EL (cell line): ENCODE results near the gene BAHD1.
"Not testable (repeated sequence)": the region's sequence is repeated elsewhere in the genome, so short reads cannot be mapped to it uniquely, and the experiment has no call there.

Experiments used
- DNase-seq: peaks from one replicate; pipeline ENCODE4 v3.0.0-alpha.2; 2016

BAHD1 gene

DNA sequence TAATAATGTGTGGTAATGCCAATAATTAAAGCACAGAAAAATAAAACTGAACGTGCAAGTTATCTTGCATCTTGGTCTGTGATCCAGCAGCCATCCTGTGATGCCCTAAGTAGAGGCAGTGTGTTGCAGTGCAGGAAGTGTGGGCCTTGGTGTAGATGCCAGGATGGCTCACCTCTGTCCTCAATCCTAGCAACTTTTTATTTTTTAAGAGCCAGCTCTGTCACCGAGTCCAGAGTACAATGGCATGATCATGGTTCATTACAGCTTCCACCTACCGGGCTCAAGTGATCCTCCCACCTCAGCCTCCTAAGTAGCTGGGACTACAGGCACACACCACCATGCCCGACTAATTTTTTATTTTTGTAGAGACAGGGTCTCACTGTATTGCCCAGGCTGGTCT, 7.6 kb downstream of the BAHD1 start:
- no peak for DNase-seq

DNA sequence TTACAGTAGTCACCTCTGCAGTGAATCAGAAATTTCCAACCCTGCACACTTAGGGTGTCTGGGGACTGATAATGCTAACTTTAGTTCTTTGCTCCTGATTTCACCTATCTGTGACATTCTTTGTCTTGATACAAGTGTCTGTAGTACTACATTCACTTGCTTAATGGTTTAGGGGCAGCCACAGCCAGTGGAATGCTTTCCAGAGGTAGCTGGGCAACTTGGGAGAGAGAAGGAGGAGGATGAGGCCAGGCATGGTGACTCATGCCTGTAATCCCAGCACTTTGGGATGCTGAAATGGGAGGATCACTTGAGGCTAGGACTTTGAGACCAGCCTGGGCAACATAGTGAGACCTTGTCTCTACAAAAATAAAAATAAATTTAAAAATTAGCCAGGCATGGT, 8.5 kb downstream of the BAHD1 start:
- peak; percentile 69 for DNase-seq

DNA sequence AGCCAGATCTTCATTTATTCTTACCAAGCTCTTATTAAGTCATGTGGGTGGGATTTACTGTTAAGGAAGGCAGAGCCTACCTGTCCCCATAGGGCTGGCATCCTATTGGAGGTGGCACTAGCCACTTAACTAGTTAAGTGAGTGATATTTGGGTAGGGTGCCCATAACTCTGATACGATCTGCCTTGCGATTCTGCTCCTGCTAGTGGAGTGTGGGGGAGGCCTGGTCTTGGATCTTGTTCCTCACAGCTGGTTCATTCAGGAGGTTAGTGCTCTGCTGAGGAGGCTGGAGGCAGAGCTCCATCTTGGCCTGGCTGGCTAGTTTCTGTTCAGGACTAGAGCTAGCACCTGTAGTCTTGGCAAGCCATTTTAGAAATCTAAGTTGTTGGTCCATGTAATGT, 9.3 kb downstream of the BAHD1 start:
- no peak for DNase-seq

DNA sequence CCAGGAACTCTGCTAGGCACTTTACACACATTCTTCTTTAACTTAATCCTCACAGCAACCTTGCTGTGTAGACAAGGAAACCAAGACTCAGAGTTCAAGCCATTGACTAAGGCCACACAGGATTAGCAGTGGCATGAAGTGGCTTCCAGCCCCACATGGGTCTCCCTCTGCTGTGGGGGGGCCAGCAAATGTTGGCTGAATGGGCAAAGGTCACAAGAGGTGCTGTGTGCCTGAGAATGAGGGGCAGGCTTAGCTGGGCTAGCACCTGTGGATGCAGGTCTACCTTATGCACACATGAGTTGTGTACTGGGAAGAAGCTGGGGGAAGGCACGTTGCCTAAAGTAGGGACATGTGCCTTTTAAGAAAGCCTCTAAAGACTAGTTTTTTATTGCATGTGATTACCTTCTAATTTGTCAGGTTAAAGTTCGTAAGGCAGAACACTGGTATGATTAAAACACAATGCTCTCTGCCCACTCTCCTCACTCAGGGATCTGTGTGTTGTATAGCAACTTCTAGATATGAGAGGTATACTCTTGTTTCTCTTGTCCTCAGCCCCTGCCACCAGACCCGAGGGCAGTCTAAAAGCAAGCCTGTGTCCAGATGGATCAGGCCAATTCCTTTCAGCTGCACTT, 10.9 kb downstream of the BAHD1 start:
- no peak for DNase-seq

DNA sequence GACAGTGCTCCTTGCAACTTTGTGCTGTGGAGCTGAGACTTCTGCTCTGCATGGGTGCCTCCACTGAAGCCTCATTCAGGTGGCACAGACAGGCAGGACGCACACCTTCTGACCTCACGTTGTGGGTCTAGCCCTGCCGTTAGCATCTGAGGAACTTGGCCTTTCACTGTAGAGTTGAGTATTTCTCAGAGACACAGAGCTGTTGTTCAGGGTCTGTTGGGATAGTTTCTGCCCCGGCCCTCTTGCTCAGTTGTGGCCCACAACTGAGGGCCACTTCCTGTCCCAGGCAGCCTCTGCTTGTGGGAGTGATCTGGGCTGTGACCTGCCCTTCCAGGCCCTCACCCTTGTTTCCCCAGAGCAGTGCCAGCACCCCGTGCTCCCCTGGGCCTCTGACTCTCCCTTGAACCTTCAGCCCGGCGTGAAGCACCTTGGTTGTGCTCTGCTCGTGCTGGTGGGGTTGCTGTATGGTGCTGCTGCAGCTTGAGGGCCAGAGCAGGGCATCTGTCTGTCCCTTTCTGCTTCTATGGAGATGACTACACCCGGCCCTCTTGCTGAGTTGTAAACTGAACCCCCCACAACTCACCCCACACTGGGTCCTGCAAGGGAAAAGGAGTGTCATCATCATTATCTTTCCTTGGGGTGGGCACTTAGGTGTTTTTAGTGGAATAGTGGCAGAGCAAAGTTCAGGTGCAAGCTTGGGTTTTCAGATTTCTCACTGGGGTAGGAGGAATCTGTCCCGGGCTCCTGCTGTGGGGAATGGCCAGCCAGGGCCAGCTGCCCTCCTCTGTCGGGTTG, 11.7 kb downstream of the BAHD1 start:
- DNase-seq: no peak

DNA sequence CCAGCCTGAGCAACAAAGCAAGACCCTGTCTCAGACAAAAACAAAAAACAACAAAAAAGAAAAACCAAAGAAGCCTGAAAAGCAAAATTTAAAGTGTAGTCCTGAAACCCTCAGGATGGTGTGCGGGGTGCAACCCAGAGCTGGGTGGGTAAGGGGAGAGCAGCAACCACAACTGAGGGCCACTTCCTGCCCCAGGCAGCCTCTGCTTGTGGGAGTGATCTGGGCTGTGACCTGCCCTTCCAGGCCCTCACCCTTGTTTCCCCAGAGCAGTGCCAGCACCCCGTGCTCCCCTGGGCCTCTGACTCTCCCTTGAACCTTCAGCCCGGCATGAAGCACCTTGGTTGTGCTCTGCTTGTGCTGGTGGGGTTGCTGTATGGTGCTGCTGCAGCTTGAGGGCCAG, 13.2 kb downstream of the BAHD1 start:
- not testable (repeated sequence) for DNase-seq

DNA sequence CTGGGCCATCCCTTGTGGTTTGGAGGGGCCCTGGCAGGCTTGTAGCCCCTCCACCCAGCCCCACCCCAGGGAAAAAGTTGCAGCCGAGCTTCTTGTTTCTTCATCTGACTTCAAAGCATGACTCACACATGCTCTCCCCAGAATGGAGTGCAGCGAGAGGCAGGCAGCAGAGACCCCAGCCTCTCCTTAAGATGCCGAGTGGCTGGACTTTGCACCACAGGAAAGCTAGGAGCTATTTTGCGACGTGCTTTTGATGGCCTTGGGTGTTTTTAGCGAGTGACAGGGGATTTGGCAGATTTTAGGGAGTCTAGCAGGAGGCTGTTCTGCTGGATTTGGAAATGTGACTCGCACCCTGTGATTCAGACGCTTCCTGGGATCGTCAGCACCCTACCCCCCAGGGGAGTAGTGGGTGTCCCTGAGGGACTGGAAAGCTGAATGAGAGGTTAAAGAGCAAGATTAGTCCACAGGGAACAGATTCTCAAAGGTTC, 14.2 kb downstream of the BAHD1 start:
- peak; percentile 74 for DNase-seq

DNA sequence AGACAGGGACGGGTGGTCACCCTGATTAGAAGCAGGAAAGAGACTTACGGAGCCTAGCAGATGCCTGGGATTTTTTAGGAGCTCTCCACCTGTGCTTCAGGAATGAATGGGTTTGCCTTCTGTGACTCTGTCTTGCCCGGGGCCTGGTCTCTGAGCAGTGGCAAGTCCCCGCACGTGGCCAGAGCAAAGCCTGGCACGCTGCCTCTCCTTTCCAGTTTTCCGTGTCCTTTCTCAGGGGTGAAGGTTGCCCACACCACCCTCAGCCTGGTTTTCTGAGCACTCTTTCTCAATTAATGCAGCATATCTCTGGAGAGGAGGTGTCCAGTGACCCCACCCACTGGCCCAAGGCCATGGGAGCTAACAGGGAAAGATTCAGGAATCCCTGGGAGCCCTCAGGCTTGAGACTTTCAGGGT, 15.6 kb downstream of the BAHD1 start:
- no peak for DNase-seq

DNA sequence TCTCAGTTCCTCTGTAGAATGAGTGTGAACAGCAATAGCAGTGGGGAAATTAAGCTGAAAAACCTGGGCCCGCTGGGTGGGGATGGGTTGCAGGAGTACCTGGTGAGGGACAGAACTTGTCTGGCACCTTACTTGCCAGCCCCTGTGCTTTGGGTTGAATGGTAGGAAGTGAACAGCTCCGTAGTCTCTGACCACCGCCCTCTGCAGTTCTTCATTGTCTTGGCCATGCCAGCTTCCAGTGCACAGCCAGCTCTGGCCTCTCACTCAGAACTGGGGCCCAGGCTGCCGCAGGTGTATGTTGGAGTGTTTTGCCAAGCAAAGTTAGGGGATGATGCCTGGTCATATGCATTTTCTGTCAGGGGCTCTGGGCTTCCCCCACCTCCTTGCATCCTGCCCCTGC, 16.0 kb downstream of the BAHD1 start:
- DNase-seq: no peak

DNA sequence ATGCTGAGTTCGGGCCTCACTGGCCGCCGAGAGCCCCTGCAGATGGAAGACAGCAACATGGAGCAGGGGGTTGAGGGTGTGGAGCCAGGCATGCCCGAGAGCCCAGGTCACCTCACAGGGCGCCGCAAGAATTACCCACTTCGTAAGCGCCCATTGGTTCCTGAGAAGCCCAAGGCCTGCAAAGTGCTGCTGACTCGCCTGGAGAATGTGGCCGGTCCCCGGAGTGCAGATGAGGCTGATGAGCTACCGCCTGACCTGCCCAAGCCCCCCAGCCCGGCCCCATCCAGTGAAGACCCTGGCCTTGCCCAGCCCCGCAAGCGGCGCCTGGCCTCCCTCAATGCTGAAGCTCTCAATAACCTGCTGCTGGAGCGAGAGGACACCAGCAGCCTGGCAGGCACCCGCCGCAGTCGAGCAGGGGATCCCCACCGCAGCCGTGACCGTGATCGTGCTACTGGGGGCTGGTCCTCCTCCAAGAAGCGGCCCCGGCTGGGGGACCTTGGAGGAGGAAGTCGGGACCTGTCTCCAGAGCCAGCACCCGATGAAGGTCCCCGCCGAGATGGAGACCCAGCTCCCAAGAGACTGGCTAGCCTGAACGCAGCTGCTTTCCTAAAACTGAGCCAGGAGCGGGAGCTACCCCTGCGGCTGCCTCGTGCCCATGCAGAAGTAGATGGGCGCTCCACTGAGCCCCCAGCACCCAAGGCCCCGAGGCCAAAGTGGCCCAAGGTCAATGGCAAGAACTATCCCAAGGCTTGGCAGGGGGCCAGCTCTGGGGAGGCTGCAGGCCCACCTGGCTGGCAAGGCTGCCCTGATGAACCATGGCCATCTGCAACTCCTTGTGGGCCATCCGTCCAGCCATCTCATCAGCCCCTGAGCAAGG, 18.0 kb downstream of the BAHD1 start:
- DNase-seq: no peak

DNA sequence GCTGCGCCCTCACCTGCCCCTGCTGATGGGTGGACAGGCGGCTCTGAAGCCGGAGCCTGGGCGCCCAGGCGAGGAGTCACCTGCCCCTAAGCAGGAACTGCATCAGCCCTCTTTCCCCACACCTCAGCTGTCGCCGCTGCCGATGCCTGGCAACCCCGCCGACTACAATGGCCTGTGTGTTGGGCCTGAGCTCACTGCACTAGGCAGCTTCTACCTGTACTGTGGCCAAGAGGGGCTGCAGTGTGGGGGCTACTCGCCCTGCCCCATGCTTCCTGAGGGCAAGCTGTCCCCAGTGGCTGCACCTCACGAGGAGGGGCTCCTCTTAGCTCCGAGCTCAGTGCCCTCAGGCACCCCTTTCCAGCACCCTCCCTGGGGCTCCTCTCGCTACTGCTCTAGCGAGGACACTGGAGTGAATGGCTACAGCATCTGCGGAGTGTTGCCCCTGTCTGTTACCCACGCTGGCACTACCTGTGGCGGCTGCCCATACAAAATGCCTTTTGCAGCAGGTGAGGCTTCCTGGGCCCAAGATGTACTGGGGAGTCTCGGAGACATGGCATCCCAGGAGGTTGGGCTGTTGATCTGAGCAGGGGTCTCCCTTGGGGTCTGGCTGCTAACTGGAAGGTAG, 18.8 kb downstream of the BAHD1 start:
- no peak for DNase-seq

DNA sequence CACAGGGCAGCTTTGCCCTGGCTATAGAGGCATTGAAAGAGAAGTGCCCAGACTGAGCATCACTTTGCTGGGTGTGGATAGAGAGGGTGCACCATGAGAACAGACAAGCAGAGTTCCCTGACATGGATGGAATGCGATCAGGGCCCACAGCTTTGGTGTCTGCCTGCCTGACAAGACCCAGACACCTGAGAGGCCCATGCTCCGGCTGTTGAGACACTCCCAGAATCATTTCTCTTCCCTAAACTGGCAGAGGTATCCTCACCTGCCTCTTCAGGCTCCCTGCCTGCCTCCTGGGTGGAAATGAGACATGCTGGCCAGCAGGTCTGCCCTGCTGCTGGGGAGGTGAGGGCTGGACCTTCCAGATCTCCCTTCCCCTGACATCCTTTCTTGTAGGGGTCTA, 19.7 kb downstream of the BAHD1 start:
- DNase-seq: no peak

DNA sequence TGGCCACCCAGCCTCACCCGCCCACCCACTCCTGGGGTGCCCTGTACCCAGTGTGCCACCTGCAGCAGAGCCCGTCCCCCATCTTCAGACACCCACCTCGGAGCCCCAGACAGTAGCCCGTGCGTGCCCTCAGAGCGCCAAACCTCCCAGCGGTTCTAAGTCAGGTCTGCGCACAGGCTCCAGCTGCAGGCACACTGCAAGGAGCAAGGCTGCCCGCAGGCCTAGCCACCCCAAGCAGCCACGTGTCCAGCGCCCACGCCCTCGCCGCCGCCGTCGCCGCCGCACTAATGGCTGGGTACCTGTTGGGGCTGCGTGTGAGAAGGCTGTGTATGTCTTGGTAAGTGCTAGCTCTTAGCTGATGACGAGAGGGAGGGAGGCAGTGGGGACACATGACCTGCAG, 21.2 kb downstream of the BAHD1 start:
- DNase-seq: no peak

DNA sequence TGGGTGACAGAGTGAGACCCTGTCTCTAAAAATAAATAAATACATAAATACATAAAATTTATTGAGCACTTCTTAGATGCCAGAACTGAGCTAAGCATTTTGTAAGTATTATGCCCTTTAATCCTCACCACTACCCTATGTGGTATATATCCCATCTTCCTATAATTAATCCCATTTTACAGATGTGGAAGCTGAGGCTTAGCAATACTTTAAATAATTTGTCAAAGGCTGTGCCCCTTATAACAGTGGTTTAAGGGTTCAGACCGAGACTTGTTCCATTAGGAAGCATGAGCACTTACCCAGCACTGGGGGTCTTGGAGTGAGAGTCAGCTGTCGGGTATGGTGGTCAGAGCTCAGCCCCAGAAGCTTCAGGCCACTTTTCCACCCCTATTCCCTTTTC, 22.5 kb downstream of the BAHD1 start:
- no peak for DNase-seq

DNA sequence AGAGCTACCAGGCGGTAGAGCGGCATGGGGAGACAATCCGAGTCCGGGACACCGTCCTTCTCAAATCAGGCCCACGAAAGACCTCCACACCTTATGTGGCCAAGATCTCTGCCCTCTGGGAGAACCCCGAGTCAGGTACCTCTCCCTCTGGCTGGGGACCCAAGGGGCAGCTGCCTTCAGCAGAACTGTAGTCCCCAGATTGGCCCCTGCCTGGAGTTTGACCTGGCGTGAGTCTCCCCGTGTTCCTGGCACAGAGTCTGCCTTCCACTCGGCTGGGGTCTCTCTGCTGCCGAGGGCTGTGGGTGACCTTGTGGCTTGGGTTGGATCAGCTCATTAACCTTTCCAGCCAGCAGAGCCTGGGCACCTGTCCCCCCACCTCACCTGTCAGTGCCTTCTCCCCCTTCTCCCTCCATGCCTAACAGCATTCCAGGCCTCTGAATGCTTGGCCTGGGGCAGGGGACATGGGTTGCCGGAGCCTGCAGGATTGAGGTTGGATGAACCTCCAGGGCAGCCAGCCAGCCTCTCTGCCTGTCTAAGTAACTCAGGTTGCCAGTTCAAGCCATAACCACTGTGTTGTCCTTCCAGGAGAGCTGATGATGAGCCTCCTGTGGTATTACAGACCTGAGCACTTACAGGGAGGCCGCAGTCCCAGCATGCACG, 23.3 kb downstream of the BAHD1 start:
- DNase-seq: no peak

DNA sequence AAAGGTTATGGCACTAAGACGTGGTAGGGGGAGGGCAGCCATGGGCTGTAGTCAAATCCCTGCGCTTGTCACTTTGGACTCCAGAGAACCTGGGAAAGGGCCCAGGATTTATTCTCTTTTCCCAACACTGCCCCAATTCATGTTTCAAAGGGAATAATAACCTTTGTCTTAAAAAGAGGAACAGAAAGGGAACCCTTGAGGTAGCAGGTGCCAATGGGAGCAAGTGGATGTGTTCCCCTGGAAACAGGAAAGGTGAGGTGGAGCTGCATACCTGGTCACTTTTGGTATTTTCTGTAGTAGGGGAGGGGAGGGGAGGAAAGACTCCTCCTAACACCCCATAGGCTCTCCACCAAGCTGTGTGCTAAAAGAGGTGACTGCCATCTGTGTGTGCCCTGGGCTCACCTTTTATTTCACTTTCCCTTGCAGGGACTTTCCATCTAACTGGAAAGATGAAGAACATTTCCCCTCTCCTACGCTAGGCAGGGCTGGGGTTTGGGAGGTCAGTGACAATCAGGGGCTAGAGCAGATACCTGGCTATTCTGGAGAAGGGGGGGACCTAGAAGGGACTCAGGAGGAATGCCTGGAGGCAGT, 23.9 kb downstream of the BAHD1 start:
- no peak for DNase-seq

DNA sequence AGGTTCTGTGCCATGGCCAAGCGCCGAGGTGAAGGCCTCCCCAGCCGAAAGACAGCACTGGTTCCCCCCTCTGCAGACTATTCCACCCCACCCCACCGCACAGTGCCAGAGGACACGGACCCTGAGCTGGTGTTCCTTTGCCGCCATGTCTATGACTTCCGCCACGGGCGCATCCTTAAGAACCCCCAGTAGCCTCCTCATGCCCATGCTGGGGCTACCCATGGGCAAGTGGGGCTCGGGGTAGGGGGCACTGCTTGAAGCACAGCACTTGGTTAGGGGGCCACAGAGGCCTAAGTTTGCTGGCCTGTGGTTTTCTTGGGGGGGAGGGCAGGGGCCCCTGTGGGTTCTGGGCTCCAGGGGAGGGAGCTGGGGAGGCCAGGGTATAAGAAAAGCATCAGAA, 25.2 kb downstream of the BAHD1 start:
- DNase-seq: no peak

DNA sequence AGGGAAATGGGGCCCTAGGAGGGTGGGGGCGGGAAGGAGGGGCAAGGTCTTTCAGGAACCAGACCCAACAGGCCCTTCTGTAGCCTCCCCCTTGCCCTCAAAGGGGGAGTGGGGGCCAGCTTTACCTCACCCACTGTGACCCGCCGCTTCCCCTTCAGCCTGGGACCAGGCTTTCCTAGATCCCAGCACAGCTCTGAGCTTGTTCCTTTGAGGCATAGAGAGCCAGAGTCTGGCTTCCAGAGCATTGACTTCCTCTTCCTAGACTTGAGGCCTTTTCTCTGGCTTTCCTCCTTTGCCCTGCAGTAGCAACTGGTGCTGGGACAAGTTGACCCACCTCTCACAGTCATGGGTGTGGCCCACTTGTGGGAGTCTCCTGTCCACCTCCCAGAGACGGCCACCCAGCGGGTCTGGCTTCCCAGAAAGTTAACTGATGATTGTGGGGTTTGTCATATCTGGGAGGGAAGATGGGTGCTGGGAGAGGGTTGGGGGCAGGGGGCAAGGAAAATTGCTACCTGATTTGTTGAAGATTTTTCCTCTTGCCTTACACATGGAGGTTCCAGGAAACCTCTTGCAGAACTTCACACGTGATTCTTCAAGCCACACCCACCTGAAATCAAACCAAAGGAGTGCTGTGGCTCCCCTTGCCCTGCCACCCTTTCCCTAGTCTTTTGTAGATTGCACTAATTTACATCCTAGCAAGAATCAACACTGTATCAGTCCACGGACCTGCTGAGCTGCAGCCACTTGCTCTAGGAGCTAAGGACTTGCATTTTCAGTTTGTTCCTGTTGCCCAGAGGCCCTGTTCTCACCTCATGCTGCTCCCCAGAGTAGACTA, 25.9 kb downstream of the BAHD1 start:
- DNase-seq: no peak

DNA sequence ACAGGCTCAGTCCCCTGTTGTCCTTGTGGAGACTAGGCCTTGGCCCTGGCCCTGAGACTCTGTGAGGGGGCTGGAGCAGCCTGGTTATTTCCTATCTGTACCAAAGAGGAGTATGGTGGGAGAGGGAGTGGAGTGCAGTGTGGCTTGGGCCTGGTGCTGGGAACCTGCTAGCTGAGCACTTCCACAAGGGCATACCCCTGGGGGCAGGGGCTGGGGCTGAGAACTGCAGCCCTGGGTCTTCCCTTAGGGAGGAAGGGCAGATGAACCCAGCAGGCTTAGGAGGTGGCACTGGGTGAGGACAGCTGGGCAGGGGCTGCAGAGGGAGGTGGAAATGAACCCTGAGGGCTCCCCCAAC, 26.5 kb downstream of the BAHD1 start:
- DNase-seq: no peak

DNA sequence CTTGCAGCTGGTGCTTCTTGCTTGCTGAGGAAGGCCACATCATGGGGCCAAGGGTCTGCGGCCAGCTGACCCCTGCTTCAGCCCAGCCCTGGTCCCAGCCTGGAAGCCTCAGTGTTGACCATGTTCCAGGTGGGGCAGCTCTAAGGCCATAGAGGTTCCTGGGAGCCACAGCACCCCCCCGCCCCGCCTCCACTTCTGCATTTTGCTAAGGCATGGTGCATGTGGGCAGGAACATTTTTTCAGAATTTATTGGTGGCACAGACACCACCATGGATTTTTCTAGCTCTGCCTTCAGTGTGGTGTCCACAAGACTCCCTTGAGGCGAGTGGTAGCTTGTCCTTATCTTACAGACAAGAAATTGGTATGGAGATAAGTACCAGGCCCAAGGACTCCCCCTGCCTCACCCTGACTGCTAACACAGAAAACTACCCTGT, 28.2 kb downstream of the BAHD1 start:
- DNase-seq: no peak

DNA sequence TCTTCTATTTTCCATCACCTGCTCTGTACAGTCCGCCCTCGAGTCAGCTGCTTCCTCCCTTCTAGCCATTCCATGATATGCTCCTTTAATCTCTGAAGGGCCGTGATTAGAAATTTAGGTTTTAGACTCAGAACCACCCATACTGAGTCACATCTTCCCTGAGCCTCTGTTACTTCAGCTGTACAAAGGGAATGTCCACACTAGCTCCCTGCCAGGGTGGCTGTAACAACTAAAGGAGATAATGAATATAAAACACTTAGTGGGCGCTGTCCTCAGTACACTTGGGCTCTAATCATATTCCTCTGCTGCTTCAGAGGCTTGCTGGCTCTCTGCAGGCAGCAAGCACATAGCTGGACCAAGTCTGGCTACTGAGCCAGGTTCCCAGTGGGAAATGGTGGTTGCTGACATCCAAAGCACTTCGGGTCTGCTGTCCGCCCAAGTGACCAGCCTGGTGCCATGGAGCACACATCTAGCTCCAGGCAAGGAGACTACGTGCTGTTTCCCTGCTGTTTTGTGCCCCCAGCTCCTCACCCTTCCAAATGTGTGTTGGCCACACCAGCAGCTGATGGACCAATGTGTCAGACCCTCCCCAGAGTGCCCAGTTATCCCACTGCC, 29.1 kb downstream of the BAHD1 start:
- DNase-seq: peak; percentile 6
